RWPE2 (cell line): ENCODE measurements around the gene TBC1D24.

ENCODE experiments used
- ATAC-seq: fragments of 200-7000 bp; cut with Tn5 transposase; 3 replicates; pipeline ENCODE4 v1.9.1; 2021; ENCODE audit warnings: low read depth
- DNase-seq: peaks from one replicate; pipeline ENCODE4 v3.0.0-alpha.2; 2020; ENCODE audit warnings: low spot score
- H3K27ac ChIP-seq: fragments of 450-650 bp; 2 replicates; pipeline ENCODE4 v1.5.1; 2017; ENCODE audit warnings: mild to moderate bottlenecking; ENCODE audit not compliant: poor library complexity, severe bottlenecking
- H3K27me3 ChIP-seq: fragments of 250-450 bp; sonication (Bioruptor Pico); 2 replicates; pipeline ENCODE4 v1.5.1; 2021; ENCODE audit warnings: mild to moderate bottlenecking, moderate library complexity; ENCODE audit not compliant: insufficient read depth, poor library complexity, severe bottlenecking
- H3K36me3 ChIP-seq: fragments of 250-450 bp; sonication (Bioruptor Pico); 2 replicates; pipeline ENCODE4 v1.5.1; 2020; ENCODE audit warnings: low read depth, mild to moderate bottlenecking, moderate library complexity
- H3K4me1 ChIP-seq: fragments of 250-450 bp; sonication (Bioruptor Pico); 2 replicates; pipeline ENCODE4 v1.5.1; 2021; ENCODE audit warnings: mild to moderate bottlenecking, moderate library complexity; ENCODE audit not compliant: insufficient read depth, poor library complexity, severe bottlenecking
- H3K4me3 ChIP-seq: fragments of 250-450 bp; sonication (Bioruptor Pico); 2 replicates; pipeline ENCODE4 v1.5.1; 2021; ENCODE audit warnings: mild to moderate bottlenecking, moderate library complexity; ENCODE audit not compliant: severe bottlenecking
- H3K9me3 ChIP-seq: fragments of 250-450 bp; sonication (Bioruptor Pico); 2 replicates; pipeline ENCODE4 v1.5.1; 2021; ENCODE audit warnings: mild to moderate bottlenecking, moderate library complexity; ENCODE audit not compliant: severe bottlenecking
- CTCF ChIP-seq: fragments of 450-650 bp; IDR thresholded peaks from one replicate; pipeline ENCODE4 v1.5.1; 2017; ENCODE audit warnings: mild to moderate bottlenecking, moderate library complexity; ENCODE audit not compliant: poor library complexity, severe bottlenecking

The TBC1D24 gene

DNA sequence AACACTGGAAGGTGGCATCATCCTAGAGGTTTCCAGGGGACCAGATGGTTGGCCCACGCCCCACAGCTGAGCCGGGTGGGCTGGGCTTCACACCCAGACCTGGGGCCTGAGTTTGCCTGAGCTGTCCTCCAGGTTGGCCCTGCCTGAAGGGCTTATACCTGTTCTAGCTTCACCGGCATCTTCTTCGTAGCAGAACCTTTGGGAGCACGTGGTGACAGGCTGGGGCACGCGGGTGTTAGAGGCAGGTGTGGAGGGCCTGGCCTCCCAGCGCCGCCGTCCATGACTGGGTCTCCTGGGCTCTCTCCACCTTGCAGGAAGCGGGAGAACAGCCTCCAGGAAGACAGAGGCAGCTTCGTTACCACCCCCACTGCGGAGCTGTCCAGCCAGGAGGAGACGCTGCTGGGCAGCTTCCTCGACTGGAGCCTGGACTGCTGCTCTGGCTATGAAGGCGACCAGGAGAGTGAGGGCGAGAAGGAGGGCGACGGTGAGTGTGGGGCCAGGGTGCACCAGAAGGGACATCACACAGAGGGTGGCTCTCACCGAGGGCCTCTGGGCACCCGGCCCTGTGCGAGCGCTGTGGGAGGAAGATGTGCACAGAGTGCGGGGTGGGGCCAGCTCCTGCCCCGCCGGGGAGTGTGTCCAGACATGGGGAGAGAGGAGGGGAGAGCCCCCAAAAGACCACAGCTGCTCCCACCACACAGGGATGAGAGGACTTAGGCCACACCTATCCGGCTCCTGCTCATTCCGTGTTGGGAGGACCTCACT lies 19.7 kb upstream of the TBC1D24 start:
- DNase-seq (no peak), ATAC-seq (no peak)
- no peaks in the 10 kb centered on the region for H3K4me1 ChIP-seq
- no peaks in the 10 kb centered on the region for H3K27me3 ChIP-seq
- no peak overlapping the region for H3K4me3 ChIP-seq
- no peaks in the 10 kb centered on the region for H3K9me3 ChIP-seq
- no peak for TF ChIP-seq CTCF
- no peak overlapping the region for H3K27ac ChIP-seq
- peaks cover 61% of the 10 kb centered on the region for H3K36me3 ChIP-seq

DNA sequence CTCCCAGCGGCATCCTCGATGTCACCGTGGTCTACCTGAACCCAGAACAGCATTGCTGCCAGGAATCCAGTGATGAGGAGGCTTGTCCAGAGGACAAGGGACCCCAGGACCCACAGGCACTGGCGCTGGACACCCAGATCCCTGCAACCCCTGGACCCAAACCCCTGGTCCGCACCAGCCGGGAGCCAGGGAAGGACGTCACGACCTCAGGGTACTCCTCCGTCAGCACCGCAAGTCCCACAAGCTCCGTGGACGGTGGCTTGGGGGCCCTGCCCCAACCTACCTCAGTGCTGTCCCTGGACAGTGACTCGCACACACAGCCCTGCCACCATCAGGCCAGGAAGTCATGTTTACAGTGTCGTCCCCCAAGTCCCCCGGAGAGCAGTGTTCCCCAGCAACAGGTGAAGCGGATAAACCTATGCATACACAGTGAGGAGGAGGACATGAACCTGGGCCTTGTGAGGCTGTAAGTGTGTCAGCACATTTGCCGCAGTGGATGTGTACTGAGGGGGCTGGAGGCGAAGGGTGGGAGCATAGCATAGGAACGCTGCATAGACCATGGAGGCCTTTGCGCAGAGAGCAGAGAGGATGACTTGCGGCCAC lies 18.3 kb upstream of the TBC1D24 start:
- DNase-seq (no peak), ATAC-seq (no peak)
- no peaks in the 10 kb centered on the region for H3K4me1 ChIP-seq
- H3K9me3 ChIP-seq, result no peaks in the 10 kb centered on the region
- H3K36me3 ChIP-seq, result peaks cover 56% of the 10 kb centered on the region
- TF ChIP-seq CTCF, result no peak
- no peak overlapping the region for H3K4me3 ChIP-seq
- H3K27me3 ChIP-seq, result no peaks in the 10 kb centered on the region
- no peak overlapping the region for H3K27ac ChIP-seq

- H3K27me3 ChIP-seq, result no peaks in the 10 kb centered on the region
- DNase-seq, result no peak
- ATAC-seq, result no peak
- H3K27ac ChIP-seq, result no peak overlapping the region
- no peaks in the 10 kb centered on the region for H3K9me3 ChIP-seq
- no peak overlapping the region for H3K4me3 ChIP-seq
- no peak for TF ChIP-seq CTCF
- H3K4me1 ChIP-seq, result no peaks in the 10 kb centered on the region
- H3K36me3 ChIP-seq, result peaks cover 50% of the 10 kb centered on the region
Observed at GRCh38 chr16:2457267-2457666, 17.7 kb upstream of the TBC1D24 start.

DNA sequence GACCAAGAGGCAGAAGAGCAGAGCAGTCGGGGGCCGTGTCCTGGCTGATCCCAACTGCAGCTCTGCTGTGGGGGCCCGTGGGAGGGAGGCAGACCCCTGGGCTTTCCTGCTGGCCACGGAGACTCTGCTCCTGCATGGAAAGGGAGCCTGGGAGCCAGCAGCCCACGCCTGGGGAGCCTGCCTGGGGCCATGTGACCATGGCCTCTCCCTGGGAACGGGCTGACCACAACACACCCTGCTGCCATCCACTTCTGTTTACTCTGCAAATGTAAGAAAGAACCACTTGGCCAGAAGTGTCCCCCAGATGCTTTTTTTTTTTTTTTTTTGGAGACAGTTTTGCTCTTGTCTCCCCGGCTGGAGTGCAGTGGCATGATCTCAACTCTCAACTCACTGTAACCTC lies 17.0 kb upstream of the TBC1D24 start:
- Histone ChIP-seq H3K36me3 (peaks cover 43% of the 10 kb centered on the region), H3K27ac (no peak overlapping the region), H3K4me1 (no peaks in the 10 kb centered on the region), H3K9me3 (no peaks in the 10 kb centered on the region), H3K27me3 (no peaks in the 10 kb centered on the region), H3K4me3 (no peak overlapping the region)
- no peak for TF ChIP-seq CTCF
- no peak for DNase-seq
- no peak for ATAC-seq
